Measurements from ENCODE around the gene GREM2. TPM values are rescaled to one million over a fixed set of nuclear protein-coding genes. Genes with fewer than 3 reads are reported as not detected.

Gene GREM2
- total RNA-seq, 1 experiment from 2014 or later, result not detected

DNA sequence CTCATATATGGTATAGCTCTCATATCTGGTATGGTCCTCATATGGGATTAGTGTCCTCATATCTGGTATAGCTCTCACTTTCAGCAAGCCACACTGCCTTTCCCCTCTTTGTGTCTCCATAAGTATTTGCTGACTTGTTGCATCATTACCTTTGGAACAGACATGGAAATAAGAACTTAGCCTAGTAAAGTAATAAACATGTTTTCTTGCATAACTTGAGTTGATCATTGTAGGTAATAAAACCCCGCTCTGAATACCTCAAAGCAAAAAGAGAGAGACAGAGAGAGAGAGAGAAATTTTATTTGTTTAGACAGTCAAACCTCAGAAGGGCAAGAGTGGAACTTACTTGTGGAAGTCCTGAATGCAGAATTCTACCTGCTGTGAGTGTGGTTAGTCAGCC lies 170.3 kb downstream of the GREM2 start:
- DNase-seq (ENCODE audit: low spot score), result no peak
- H3K27me3 ChIP-seq (replicated peaks; ENCODE audit: insufficient read depth, low read depth, low read length, poor library complexity), result peaks cover 28% of the 10 kb centered on the region
- no peaks in the 10 kb centered on the region for H3K9me3 ChIP-seq (ENCODE audit: low read depth, low read length, poor library complexity, severe bottlenecking)
- BruUV-seq (replicated peaks), result no TSS peak
- no peaks in the 10 kb centered on the region for H3K4me1 ChIP-seq (ENCODE audit: insufficient read depth, low read length, poor library complexity, severe bottlenecking)
- no peak overlapping the region for H3K4me3 ChIP-seq (ENCODE audit: low read depth, low read length, poor library complexity, severe bottlenecking)
- no peak for TF ChIP-seq CTCF (conservative IDR thresholded peaks at IDR 0.05; ENCODE audit: low read depth, low read length)
- no peak for TF ChIP-seq EZH2 (IDR thresholded peaks at IDR 0.05; ENCODE audit: borderline replicate concordance, low read depth, low read length, poor library complexity, severe bottlenecking)
- intact Hi-C loops (cut with micrococcal nuclease; ENCODE audit: unreplicated experiment), result no loop called here
- CTCF ChIA-PET, result no interaction called here
- no peak overlapping the region for H3K27ac ChIP-seq (ENCODE audit: low read depth, low read length, poor library complexity, severe bottlenecking)
- H3K36me3 ChIP-seq (ENCODE audit: insufficient read depth, low read length, poor library complexity, severe bottlenecking), result no peaks in the 10 kb centered on the region
- POLR2A ChIA-PET (ENCODE audit: low non-redundant PET), result no interaction called here
